Smooth muscle cell (in vitro differentiated cells): ENCODE results near the gene CDK13. TPM values are rescaled to one million over a fixed set of nuclear protein-coding genes. Genes with fewer than 3 reads are reported as not detected.
"Not testable (repeated sequence)": the region's sequence is repeated elsewhere in the genome, so short reads cannot be mapped to it uniquely, and the experiment has no call there.

Source experiments
- DNase-seq: peaks from one replicate; lab custom pipeline; 2025; ENCODE audit not compliant: unreplicated experiment; lab: John Stamatoyannopoulos, UW
- H2AFZ ChIP-seq: fragments of 200-600 bp; sonication (generic); 2 replicates; pipeline ENCODE4 v1.6.0; 2016; ENCODE audit warnings: antibody characterized with exemption, low read depth, mild to moderate bottlenecking
- H3F3A ChIP-seq: fragments of 200-600 bp; sonication (generic); 2 replicates; pipeline ENCODE4 v1.6.0; 2017; ENCODE audit warnings: antibody characterized with exemption, low read depth
- H3K27ac ChIP-seq: fragments of 200-600 bp; sonication (generic); 2 replicates; pipeline ENCODE4 v1.5.1; 2016; ENCODE audit warnings: low read depth, mild to moderate bottlenecking
- H3K27me3 ChIP-seq: fragments of 200-600 bp; sonication (generic); 2 replicates; pipeline ENCODE4 v1.6.1; 2016; ENCODE audit warnings: low read depth, mild to moderate bottlenecking
- H3K36me3 ChIP-seq: fragments of 200-600 bp; sonication (generic); 2 replicates; pipeline ENCODE4 v1.5.1; 2016; ENCODE audit warnings: low read depth
- H3K4me1 ChIP-seq: fragments of 200-600 bp; sonication (generic); 2 replicates; pipeline ENCODE4 v1.5.1; 2016; ENCODE audit warnings: low read depth
- H3K4me2 ChIP-seq: fragments of 200-600 bp; sonication (generic); 2 replicates; pipeline ENCODE4 v1.6.0; 2016; ENCODE audit warnings: mild to moderate bottlenecking
- H3K4me3 ChIP-seq: fragments of 200-600 bp; sonication (generic); 2 replicates; pipeline ENCODE4 v1.5.1; 2016; ENCODE audit warnings: mild to moderate bottlenecking
- H3K79me2 ChIP-seq: fragments of 200-600 bp; sonication (generic); 2 replicates; pipeline ENCODE4 v1.6.0; 2016; ENCODE audit warnings: low read depth, mild to moderate bottlenecking
- H3K9ac ChIP-seq: fragments of 200-600 bp; sonication (generic); 2 replicates; pipeline ENCODE4 v1.6.0; 2016; ENCODE audit warnings: low read depth
- H3K9me3 ChIP-seq: fragments of 200-600 bp; sonication (generic); replicated peaks from 2 replicates; pipeline ENCODE4 v1.5.1; 2016; ENCODE audit warnings: low read depth
- H4K20me1 ChIP-seq: fragments of 200-600 bp; sonication (generic); 2 replicates; pipeline ENCODE4 v1.6.0; 2016; ENCODE audit warnings: low read depth
- WGBS: methylation state at CpG from one replicate; pipeline ENCODE4 v1.1.7; 2016; ENCODE audit warnings: low lambda C conversion rate; 5-methylcytosine and 5-hydroxymethylcytosine counted together
- polyA plus RNA-seq: library from polyadenylated mRNA; unstranded; fragments of >200 nt; fragmentation: Nextera tagmentation; extraction: Ambion mirVana; gene quantifications from 2 replicates; pipeline ENCODE4 v1.2.1, GENCODE V29; 2016
- total RNA-seq: library from RNA; depleted of rRNA; stranded (reverse); fragments of >200 nt; gene quantifications from 2 replicates; pipeline ENCODE4 v1.2.3, GENCODE V29; 2014
- TF ChIP-seq, protein P1 (sequence below): fragments of 200-600 bp; sonication (generic); IDR thresholded peaks from 2 replicates; pipeline ENCODE4 v1.5.1; 2017; ENCODE audit warnings: borderline replicate concordance, mild to moderate bottlenecking, antibody characterized with exemption; ENCODE audit not compliant: insufficient read depth, poor library complexity, severe bottlenecking

The CDK13 gene
- total and polyA plus RNA-seq, 2 experiments from 2014 or later, result 15.9 to 70.0 TPM

DNA sequence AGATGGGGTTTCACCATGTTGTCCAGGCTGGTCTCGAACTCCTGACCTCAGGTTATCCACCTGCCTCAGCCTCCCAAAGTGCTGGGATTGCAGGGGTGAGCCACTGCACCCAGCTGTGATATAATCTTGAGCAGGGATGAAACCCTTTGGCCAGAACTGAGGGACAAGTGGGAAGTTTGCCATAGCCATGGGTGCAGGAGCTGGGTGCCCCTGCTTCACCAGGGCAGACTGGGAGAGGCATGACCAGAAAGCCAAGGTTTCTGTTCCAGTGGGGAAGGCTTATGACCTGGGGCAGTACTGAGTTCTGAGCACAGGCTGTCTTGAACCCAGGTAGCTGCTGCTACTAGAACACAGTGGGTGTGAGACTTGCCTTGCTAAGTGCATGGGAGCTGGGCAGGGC lies 40.5 kb upstream of the CDK13 start:
- H3K9me3 ChIP-seq, result no peaks in the 10 kb centered on the region

DNA sequence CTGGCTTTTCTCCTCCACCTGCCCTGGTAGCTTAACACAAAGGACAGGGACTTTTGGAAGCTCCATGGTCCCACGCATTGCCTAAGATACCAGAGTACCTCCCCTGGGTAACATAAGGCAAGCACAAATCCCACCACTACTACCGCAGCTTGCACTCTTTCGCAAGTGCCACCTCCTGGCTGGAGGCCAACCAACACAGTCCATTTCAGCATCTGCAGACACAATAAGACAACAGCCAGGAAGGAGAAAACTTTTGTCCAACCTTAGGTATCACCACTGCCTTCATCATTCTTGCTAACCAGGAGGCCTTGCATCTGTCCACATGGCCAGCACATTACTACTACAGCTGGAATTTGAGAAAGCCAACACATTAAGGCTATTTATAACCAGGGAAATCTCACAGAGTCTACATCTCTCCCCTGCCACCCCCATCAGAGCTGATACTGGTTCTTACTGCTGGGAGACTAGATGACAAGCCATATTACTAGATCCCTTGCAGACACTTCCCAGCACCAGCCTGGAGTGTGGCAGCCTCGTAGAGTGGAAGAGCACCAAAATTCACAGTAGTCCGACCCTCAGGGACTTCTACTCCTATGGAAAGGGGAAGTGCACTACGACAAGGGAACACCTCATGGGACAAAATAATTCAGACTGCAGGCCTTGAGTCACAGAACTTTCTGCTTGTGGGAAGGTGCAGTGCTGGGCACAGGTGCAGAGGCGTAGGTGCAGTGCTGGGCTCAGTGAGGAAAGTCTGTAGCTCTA lies 39.8 kb upstream of the CDK13 start:
- Histone ChIP-seq H3K4me3 (no peak overlapping the region), H3F3A (no peaks in the 10 kb centered on the region), H3K9ac (no peak overlapping the region), H3K27me3 (peaks cover 14% of the 10 kb centered on the region), H3K9me3 (no peaks in the 10 kb centered on the region), H4K20me1 (no peaks in the 10 kb centered on the region), H3K27ac (no peak overlapping the region), H3K4me1 (no peaks in the 10 kb centered on the region), H3K36me3 (no peaks in the 10 kb centered on the region), H2AFZ (no peak overlapping the region), H3K4me2 (no peak overlapping the region), H3K79me2 (no peaks in the 10 kb centered on the region)
- TF ChIP-seq, protein P1, sequence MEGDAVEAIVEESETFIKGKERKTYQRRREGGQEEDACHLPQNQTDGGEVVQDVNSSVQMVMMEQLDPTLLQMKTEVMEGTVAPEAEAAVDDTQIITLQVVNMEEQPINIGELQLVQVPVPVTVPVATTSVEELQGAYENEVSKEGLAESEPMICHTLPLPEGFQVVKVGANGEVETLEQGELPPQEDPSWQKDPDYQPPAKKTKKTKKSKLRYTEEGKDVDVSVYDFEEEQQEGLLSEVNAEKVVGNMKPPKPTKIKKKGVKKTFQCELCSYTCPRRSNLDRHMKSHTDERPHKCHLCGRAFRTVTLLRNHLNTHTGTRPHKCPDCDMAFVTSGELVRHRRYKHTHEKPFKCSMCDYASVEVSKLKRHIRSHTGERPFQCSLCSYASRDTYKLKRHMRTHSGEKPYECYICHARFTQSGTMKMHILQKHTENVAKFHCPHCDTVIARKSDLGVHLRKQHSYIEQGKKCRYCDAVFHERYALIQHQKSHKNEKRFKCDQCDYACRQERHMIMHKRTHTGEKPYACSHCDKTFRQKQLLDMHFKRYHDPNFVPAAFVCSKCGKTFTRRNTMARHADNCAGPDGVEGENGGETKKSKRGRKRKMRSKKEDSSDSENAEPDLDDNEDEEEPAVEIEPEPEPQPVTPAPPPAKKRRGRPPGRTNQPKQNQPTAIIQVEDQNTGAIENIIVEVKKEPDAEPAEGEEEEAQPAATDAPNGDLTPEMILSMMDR, result no peak
- 81% methylated on average over 7 of the region's 7 CpGs for WGBS
- no peak for DNase-seq

More for the DNA sequence above, 40.5 kb upstream of the CDK13 start:
- Histone ChIP-seq H2AFZ (no peak overlapping the region), H3K4me2 (no peak overlapping the region), H3K27me3 (peaks cover 7% of the 10 kb centered on the region), H4K20me1 (no peaks in the 10 kb centered on the region), H3K36me3 (no peaks in the 10 kb centered on the region), H3K9ac (no peak overlapping the region), H3K79me2 (no peaks in the 10 kb centered on the region), H3F3A (no peaks in the 10 kb centered on the region), H3K4me1 (no peaks in the 10 kb centered on the region), H3K27ac (no peak overlapping the region), H3K4me3 (no peak overlapping the region)
- no peak for DNase-seq
- 100% methylated on average over 1 of the region's 1 CpG for WGBS
- TF ChIP-seq, protein P1, result no peak

DNA sequence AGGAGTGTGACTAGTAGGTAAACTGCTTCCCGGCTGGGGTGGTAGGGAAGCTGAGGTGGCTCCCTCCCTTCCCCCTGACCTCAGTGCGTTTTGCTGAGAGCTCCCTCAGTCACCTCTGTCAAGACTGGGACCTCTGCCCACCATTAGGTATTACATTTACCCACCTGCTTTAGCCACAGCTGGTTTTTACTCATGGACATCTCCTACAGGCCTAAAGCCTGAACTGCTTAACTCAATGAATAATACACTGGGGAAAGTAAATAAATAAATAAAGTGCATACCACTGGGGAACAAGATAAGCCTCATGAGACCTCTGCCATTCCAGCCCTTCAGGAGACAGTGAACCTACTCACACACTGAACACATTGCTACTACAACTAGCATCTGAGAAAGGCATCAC lies 38.9 kb upstream of the CDK13 start:
- H2AFZ ChIP-seq, result no peak overlapping the region
- no peaks in the 10 kb centered on the region for H4K20me1 ChIP-seq
- H3K9me3 ChIP-seq, result no peaks in the 10 kb centered on the region
- H3K27ac ChIP-seq, result no peak overlapping the region
- no peak overlapping the region for H3K4me3 ChIP-seq
- H3K79me2 ChIP-seq, result no peaks in the 10 kb centered on the region
- no peaks in the 10 kb centered on the region for H3K4me1 ChIP-seq
- H3F3A ChIP-seq, result no peaks in the 10 kb centered on the region
- H3K9ac ChIP-seq, result no peak overlapping the region
- H3K27me3 ChIP-seq, result peaks cover 14% of the 10 kb centered on the region
- WGBS, result 76% methylated on average over 2 of the region's 2 CpGs
- H3K36me3 ChIP-seq, result no peaks in the 10 kb centered on the region
- no peak overlapping the region for H3K4me2 ChIP-seq
- no peak for DNase-seq
- TF ChIP-seq, protein P1, result no peak

DNA sequence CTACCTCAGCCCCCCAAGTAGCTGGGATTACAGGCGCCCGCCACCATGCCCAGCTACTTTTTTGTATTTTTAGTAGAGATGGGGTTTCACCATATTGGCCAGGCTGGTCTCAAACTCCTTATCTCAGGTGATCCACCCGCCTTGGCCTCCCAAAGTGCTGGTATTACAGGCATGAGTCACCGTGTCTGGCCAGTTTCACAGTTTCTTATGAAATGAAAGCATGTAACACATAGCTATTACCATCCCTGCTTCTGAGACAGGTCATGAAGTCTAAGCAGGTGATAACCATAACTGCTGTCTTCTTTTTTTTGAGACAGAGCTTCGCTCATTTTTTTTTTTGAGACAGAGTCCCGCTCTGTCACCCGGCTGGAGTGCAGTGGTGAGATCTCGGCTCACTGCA lies 34.2 kb upstream of the CDK13 start:
- H3K79me2 ChIP-seq, H3F3A ChIP-seq, H4K20me1 ChIP-seq, H3K27ac ChIP-seq, DNase-seq, H3K4me1 ChIP-seq, H3K4me3 ChIP-seq, H3K9ac ChIP-seq, H3K4me2 ChIP-seq, H2AFZ ChIP-seq, H3K36me3 ChIP-seq, H3K9me3 ChIP-seq: not testable (repeated sequence)
- H3K27me3 ChIP-seq, result peaks cover 47% of the 10 kb centered on the region
- 80% methylated on average over 8 of the region's 8 CpGs for WGBS
